H1 (cell line): Measurements from ENCODE around the gene TMIGD2. TPM values are rescaled to one million over a fixed set of nuclear protein-coding genes. Genes with fewer than 3 reads are reported as not detected.

Experiments
- CTCF ChIA-PET: fragments of 300-600 bp; sonication (Branson Sonifier 250); formaldehyde crosslinking; loops from one replicate; lab custom pipeline; 2021; ENCODE audit not compliant: partially characterized antibody; lab: Charles Lee
- POLR2A ChIA-PET: fragments of 300-600 bp; sonication (Branson Sonifier 250); formaldehyde crosslinking; loops from one replicate; lab custom pipeline; 2021; ENCODE audit warnings: inconsistent platforms; ENCODE audit not compliant: partially characterized antibody; lab: Charles Lee
- DNase-seq, 2 experiments: peaks; one replicate each; pipeline versions ENCODE4 v3.0.0 to v3.0.0-alpha.2; 2010 to 2022; ENCODE audit warnings: low spot score in 2 of 2, low read depth in 1 of 2, mixed read lengths in 1 of 2
- FAIRE-seq: peaks from 2 replicates; lab custom pipeline; 2011; peaks lifted over from hg19 to GRCh38; lab: Jason Lieb, UNC
- H2AFZ ChIP-seq: 2 replicates; pipeline ENCODE4 v1.8.1; 2012; ENCODE audit warnings: low read length, inconsistent platforms
- H2AK5ac ChIP-seq: 2 replicates; pipeline ENCODE4 v1.6.1; 2013; ENCODE audit warnings: low read depth, low read length
- H2BK120ac ChIP-seq: replicated peaks from 2 replicates; pipeline ENCODE3; 2013; ENCODE audit warnings: low read depth, low read length, inconsistent platforms
- H2BK12ac ChIP-seq: 2 replicates; pipeline ENCODE4 v1.6.1; 2013; ENCODE audit warnings: low read depth, low read length
- H2BK15ac ChIP-seq: 2 replicates; pipeline ENCODE4 v1.6.1; 2013; ENCODE audit warnings: low read length
- H2BK20ac ChIP-seq: 2 replicates; pipeline ENCODE4 v1.6.1; 2013; ENCODE audit warnings: low read length
- H2BK5ac ChIP-seq: 2 replicates; pipeline ENCODE4 v1.6.1; 2013; ENCODE audit warnings: low read depth, low read length
- H3K14ac ChIP-seq: 2 replicates; pipeline ENCODE4 v1.6.1; 2013; ENCODE audit warnings: inconsistent platforms; ENCODE audit not compliant: insufficient read length
- H3K18ac ChIP-seq: 2 replicates; pipeline ENCODE4 v1.6.1; 2013; ENCODE audit warnings: low read length; ENCODE audit errors: extremely low read depth
- H3K23ac ChIP-seq: 2 replicates; pipeline ENCODE4 v1.6.1; 2013; ENCODE audit warnings: inconsistent platforms; ENCODE audit not compliant: insufficient read length
- H3K23me2 ChIP-seq: 2 replicates; pipeline ENCODE4 v1.6.1; 2013; ENCODE audit warnings: low read depth, low read length
- H3K27ac ChIP-seq: 2 replicates; pipeline ENCODE4 v1.6.1; 2011; ENCODE audit warnings: low read depth, low read length, inconsistent platforms
- H3K27me3 ChIP-seq, 4 experiments: replicated peaks in 1 of 4; 1 replicate in 1 of 4; 2 replicates in 3 of 4; pipeline versions ENCODE4 v1.6.1 to v1.8.1; 2011 to 2013; ENCODE audit warnings: low read length in 3 of 4, mild to moderate bottlenecking in 3 of 4, inconsistent platforms in 2 of 4, mixed read lengths in 2 of 4, moderate library complexity in 1 of 4; ENCODE audit not compliant: control insufficient read depth in 3 of 4, insufficient read depth in 3 of 4; ENCODE audit errors: extremely low read depth in 1 of 4
- H3K36me3 ChIP-seq, 4 experiments: 2 replicates each; pipeline versions ENCODE4 v1.6.1 to v1.8.1; 2011 to 2013; ENCODE audit warnings: mild to moderate bottlenecking in 4 of 4, low read length in 3 of 4, moderate library complexity in 2 of 4, control low read depth in 1 of 4, inconsistent platforms in 1 of 4; ENCODE audit not compliant: insufficient read depth in 4 of 4, control insufficient read depth in 2 of 4
- H3K4ac ChIP-seq: replicated peaks from 2 replicates; pipeline ENCODE3; 2013; ENCODE audit warnings: low read length, low read depth, mixed read lengths, inconsistent platforms; ENCODE audit not compliant: insufficient read length
- H3K4me1 ChIP-seq, 4 experiments: replicated peaks in 1 of 4; 1 replicate in 1 of 4; 2 replicates in 3 of 4; pipeline versions ENCODE4 v1.6.1 to v1.8.1; 2011 to 2013; ENCODE audit warnings: low read length in 3 of 4, inconsistent platforms in 2 of 4, mixed read lengths in 1 of 4; ENCODE audit not compliant: insufficient read depth in 4 of 4, control insufficient read depth in 3 of 4
- H3K4me2 ChIP-seq, 2 experiments: 2 replicates each; pipeline versions ENCODE4 v1.6.1 to v1.8.1; 2011 to 2013; ENCODE audit warnings: low read depth in 2 of 2, low read length in 2 of 2, control low read depth in 1 of 2, inconsistent platforms in 1 of 2, mild to moderate bottlenecking in 1 of 2; ENCODE audit not compliant: insufficient read depth in 1 of 2
- H3K4me3 ChIP-seq, 4 experiments: fragments of 200-600, 300-600 bp in 1 of 4; sonication (generic), shearing (Covaris generic), sonication (Bioruptor Twin) in 1 of 4; 2 replicates each; pipeline versions ENCODE4 v1.5.1 to v1.8.1; 2011 to 2016; ENCODE audit warnings: low read length in 4 of 4, low read depth in 3 of 4, control low read depth in 2 of 4, inconsistent platforms in 2 of 4, mild to moderate bottlenecking in 2 of 4, mixed read lengths in 1 of 4, moderate library complexity in 1 of 4; ENCODE audit not compliant: insufficient read depth in 2 of 4; ENCODE audit errors: extremely low read depth in 1 of 4
- H3K56ac ChIP-seq: replicated peaks from 2 replicates; pipeline ENCODE3; 2013; ENCODE audit warnings: low read depth, mild to moderate bottlenecking, mixed read lengths, low read length, inconsistent platforms; ENCODE audit not compliant: insufficient read length
- H3K79me1 ChIP-seq: 2 replicates; pipeline ENCODE4 v1.6.1; 2013; ENCODE audit warnings: low read depth, low read length, control low read depth
- H3K79me2 ChIP-seq, 2 experiments: 2 replicates each; pipeline versions ENCODE4 v1.6.1 to v1.8.1; 2012 to 2013; ENCODE audit warnings: low read length in 2 of 2, mild to moderate bottlenecking in 2 of 2, inconsistent platforms in 1 of 2; ENCODE audit not compliant: insufficient read depth in 2 of 2, control insufficient read depth in 1 of 2
- H3K9ac ChIP-seq, 4 experiments: replicated peaks in 1 of 4; 1 replicate in 1 of 4; 2 replicates in 3 of 4; pipeline versions ENCODE4 v1.6.1 to v1.8.1; 2011 to 2013; ENCODE audit warnings: low read depth in 3 of 4, low read length in 3 of 4, control low read depth in 2 of 4, mild to moderate bottlenecking in 2 of 4, moderate library complexity in 2 of 4, inconsistent platforms in 1 of 4; ENCODE audit errors: extremely low read depth in 1 of 4
- H3K9me3 ChIP-seq, 2 experiments: 2 replicates each; pipeline versions ENCODE4 v1.6.1 to v1.8.1; 2012 to 2013; ENCODE audit warnings: mild to moderate bottlenecking in 2 of 2, moderate library complexity in 2 of 2, control low read depth in 1 of 2, inconsistent platforms in 1 of 2, low read depth in 1 of 2, low read length in 1 of 2, mixed read lengths in 1 of 2; ENCODE audit not compliant: insufficient read depth in 2 of 2
- H4K20me1 ChIP-seq, 2 experiments: replicated peaks in 1 of 2; 2 replicates each; pipeline versions ENCODE3 to v1.8.1; 2011 to 2013; ENCODE audit warnings: inconsistent platforms in 2 of 2, low read length in 2 of 2, mild to moderate bottlenecking in 1 of 2; ENCODE audit not compliant: insufficient read depth in 2 of 2, control insufficient read depth in 1 of 2
- H4K5ac ChIP-seq: 2 replicates; pipeline ENCODE4 v1.6.1; 2013; ENCODE audit warnings: low read length, low read depth, mixed read lengths, inconsistent platforms; ENCODE audit not compliant: insufficient read length
- H4K8ac ChIP-seq: 2 replicates; pipeline ENCODE4 v1.8.0; 2013; ENCODE audit warnings: mild to moderate bottlenecking, moderate library complexity, low read length, inconsistent platforms; ENCODE audit not compliant: insufficient read depth; ENCODE audit errors: extremely low read depth
- H4K91ac ChIP-seq: replicated peaks from 2 replicates; pipeline ENCODE3; 2013; ENCODE audit warnings: low read length, mixed read lengths, inconsistent platforms; ENCODE audit not compliant: insufficient read length
- CTBP2 ChIP-seq: IDR thresholded peaks from 2 replicates; pipeline ENCODE4 v1.7.0; 2011; ENCODE audit warnings: borderline replicate concordance, mild to moderate bottlenecking, moderate library complexity, mixed read lengths, low read length; ENCODE audit not compliant: insufficient read depth, insufficient read length
- WGBS, 2 experiments: shearing (Covaris generic) in 1 of 2; methylation state at CpG; one replicate each; pipeline versions ENCODE4 v1.1.6 to v1.1.7; 2013 to 2015; ENCODE audit warnings: low lambda C conversion rate in 2 of 2, mixed read lengths in 2 of 2, inconsistent platforms in 1 of 2, low coverage in 1 of 2, missing lambda C conversion rate in 1 of 2; ENCODE audit not compliant: insufficient replicate concordance in 2 of 2, insufficient coverage in 1 of 2, insufficient read length in 1 of 2; ENCODE audit errors: extremely low coverage in 1 of 2, missing lambda C conversion rate in 1 of 2; 5-methylcytosine and 5-hydroxymethylcytosine counted together
- polyA plus RNA-seq, 7 experiments: library from polyadenylated mRNA; depleted of rRNA in 3 of 7; stranded (reverse) in 5 of 7; unstranded in 2 of 7; fragments of >200 nt in 5 of 7; fragments of 200-250 nt in 2 of 7; gene quantifications; 1 replicate in 5 of 7; 2 replicates in 1 of 7; 4 replicates in 1 of 7; pipeline versions ENCODE4 v1.2.1 to v1.2.3, GENCODE V29; 2011 to 2013; ENCODE audit warnings: missing spikeins in 2 of 7, mixed read lengths in 2 of 7
- total RNA-seq: library from RNA; stranded (reverse); fragmentation: NEBNext Ultra II Directional; extraction: Animal tissue kit (Norgen Biotek cat#: 25700); gene quantifications from 2 replicates; pipeline ENCODE4 v1.2.1, GENCODE V29; 2021

The TMIGD2 gene
- total and polyA plus RNA-seq, 2 of the 8 experiments (the other 6 are each of a cell fraction or from before 2014, with no cell fraction given), result 0.39 to 0.41 TPM

DNA sequence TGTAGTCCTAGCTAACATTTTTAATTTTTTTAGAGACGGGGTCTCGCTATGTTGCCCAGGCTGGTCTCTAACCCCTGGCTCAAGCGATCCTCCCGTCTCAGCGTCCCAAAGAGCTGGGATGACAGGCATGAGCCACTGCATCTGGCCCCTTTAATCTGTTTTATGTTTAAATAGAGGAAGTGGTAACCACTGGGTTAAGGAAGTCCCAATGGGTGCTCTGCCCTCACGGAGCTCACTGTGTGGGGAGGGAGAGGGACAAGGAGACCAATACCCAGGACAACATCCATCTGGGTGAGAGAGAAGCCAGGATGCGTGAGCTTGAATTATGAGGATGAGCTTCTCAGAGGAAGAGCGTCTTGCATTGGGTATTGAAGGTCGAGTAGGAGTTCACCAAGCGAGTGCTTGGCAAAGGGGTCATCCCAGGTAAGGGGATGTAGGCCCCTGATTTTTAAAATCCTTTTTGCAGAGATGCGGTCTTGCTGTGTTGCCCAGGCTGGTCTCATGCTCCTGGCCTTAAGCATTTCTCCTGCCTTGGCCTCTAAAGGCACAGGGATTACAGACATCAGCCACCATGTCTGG, 41.5 kb downstream of the TMIGD2 start:
- H4K91ac ChIP-seq, result no peak overlapping the region
- H3K79me2 ChIP-seq, result no peaks in the 10 kb centered on the region
- no peak overlapping the region for H2BK5ac ChIP-seq
- POLR2A ChIA-PET, result interaction anchor here (0.6 to 1.6 kb wide), 6 partner anchors 9 to 84 kb away, joined by 3 to 6 read pairs (median 3); partner anchors contain the start of gene YJU2
- no peak overlapping the region for H4K8ac ChIP-seq
- 94% methylated on average over 9 of the region's 11 CpGs; no CpG with 5 or more reads in 1 of the 2 experiments for WGBS, 2 experiments
- H3K27me3 ChIP-seq, result no peaks in the 10 kb centered on the region
- H3K18ac ChIP-seq, result no peak overlapping the region
- no peak overlapping the region for H3K27ac ChIP-seq
- no peak overlapping the region for H3K56ac ChIP-seq
- no peak overlapping the region for H2AFZ ChIP-seq
- no peak overlapping the region for H3K4me2 ChIP-seq
- FAIRE-seq, result no peak
- no peak overlapping the region for H3K14ac ChIP-seq
- no peak overlapping the region for H4K5ac ChIP-seq
- no peak overlapping the region for H3K4me3 ChIP-seq
- H3K79me1 ChIP-seq, result no peaks in the 10 kb centered on the region
- no peak overlapping the region for H3K23ac ChIP-seq
- CTCF ChIA-PET, result interaction anchor here (0.6 kb wide), 1 partner anchor 225 kb away, joined by 3 read pairs; no protein-coding TSS in a partner anchor
- H3K4me1 ChIP-seq, result no peaks in the 10 kb centered on the region
- TF ChIP-seq CTBP2, result no peak
- H4K20me1 ChIP-seq, result no peaks in the 10 kb centered on the region
- H2BK120ac ChIP-seq, result no peak overlapping the region
- no peak overlapping the region for H3K9ac ChIP-seq
- no peak overlapping the region for H2BK20ac ChIP-seq
- no peaks in the 10 kb centered on the region for H3K23me2 ChIP-seq
- no peak overlapping the region for H3K4ac ChIP-seq
- no peak overlapping the region for H2BK12ac ChIP-seq
- H3K36me3 ChIP-seq, result peaks cover 2 to 27% (median 16%) of the 10 kb centered on the region in 4 experiments; a peak in 7 of 8 replicates
- H2BK15ac ChIP-seq, result no peak overlapping the region
- H3K9me3 ChIP-seq, result peaks cover 7 to 10% of the 10 kb centered on the region in 2 experiments; a peak in 3 of 4 replicates
- DNase-seq, result no peak
- no peak overlapping the region for H2AK5ac ChIP-seq
